ENCODE data around the gene HCRTR1. TPM values are rescaled to one million over a fixed set of nuclear protein-coding genes. Genes with fewer than 3 reads are reported as not detected.

Gene HCRTR1
- total RNA-seq, 1 donor from 2014 or later: 0.98 TPM

DNA sequence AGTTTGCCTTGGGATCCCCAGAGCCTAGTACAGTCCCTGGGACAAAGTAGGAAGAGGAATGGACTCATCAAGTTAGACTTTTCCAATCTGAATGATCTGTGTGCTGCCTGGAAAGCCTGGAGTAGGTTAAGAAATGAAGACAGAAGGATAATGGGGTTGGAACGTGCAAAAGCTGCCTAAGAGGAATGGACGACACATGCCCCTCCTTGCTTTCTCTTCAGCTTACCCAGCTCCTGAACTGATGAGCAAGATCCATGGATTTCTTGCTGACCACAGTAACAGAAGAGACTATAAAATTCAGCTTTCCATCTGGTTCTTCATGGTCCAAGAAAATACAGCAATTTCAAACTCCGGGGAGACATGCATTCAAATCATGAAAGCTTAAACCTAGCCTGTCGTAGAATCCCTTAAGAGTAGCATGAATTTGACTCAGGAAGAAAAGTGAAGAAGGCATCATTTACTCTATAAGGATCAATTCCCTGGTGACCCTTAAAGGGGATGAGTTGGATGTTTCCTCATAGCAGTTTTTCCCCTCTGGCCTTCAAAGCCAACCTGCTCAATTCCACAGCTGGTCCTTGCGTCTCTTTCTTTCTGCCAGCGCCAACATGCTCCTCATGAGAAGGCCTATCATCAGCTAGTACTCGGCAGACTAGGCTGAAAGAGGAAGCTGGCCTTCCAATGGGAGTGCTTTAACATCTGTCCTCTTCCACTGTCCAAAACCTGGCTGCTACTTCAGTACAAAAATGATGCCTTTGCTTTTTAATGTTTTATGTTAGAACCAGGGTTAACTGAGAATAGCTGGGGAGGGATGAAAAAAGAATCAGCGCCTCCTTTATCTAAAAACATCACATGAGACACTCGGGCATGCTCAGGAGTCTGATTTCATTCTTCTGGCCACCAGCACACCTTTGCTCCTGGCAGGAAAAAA is 32.9 kb downstream of the HCRTR1 start:
- H3K4me1 Mint-ChIP-seq: peaks cover 32% of the 10 kb centered on the region
- no peak for DNase-seq (ENCODE audit: low spot score in 2 of 2, unreplicated experiment in 2 of 2)

DNA sequence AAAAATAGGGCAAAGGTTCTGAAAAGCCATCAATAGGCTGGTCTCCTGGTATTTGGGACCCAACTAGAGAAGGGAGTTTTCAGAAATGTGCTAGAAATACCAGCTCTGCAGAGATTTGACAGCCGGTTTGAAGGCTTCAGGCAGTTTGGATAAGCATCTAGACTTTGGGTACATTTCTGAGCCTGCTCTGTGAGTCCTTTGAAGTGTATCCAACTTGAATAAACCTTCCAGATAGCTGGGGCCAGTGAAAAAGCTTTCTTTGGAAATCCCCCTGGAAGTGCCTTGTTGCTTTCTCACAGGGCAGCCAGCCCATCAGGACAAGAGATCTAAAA is 33.6 kb downstream of the HCRTR1 start:
- TF ChIP-seq, protein P1, sequence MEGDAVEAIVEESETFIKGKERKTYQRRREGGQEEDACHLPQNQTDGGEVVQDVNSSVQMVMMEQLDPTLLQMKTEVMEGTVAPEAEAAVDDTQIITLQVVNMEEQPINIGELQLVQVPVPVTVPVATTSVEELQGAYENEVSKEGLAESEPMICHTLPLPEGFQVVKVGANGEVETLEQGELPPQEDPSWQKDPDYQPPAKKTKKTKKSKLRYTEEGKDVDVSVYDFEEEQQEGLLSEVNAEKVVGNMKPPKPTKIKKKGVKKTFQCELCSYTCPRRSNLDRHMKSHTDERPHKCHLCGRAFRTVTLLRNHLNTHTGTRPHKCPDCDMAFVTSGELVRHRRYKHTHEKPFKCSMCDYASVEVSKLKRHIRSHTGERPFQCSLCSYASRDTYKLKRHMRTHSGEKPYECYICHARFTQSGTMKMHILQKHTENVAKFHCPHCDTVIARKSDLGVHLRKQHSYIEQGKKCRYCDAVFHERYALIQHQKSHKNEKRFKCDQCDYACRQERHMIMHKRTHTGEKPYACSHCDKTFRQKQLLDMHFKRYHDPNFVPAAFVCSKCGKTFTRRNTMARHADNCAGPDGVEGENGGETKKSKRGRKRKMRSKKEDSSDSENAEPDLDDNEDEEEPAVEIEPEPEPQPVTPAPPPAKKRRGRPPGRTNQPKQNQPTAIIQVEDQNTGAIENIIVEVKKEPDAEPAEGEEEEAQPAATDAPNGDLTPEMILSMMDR (IDR thresholded peaks at IDR 0.05; ENCODE audit: unreplicated experiment): no peak
- no peak for DNase-seq (ENCODE audit: low spot score in 2 of 2, unreplicated experiment in 2 of 2)
- no peaks in the 10 kb centered on the region for H3K9me3 Mint-ChIP-seq
- no peaks in the 10 kb centered on the region for H3K27me3 Mint-ChIP-seq (ENCODE audit: low read depth)
- H3K4me3 Mint-ChIP-seq: no peak overlapping the region
- H3K27ac Mint-ChIP-seq: peak overlapping the region; percentile 90
- H3K4me1 Mint-ChIP-seq: peaks cover 27% of the 10 kb centered on the region
- H3K36me3 Mint-ChIP-seq: peaks cover 21% of the 10 kb centered on the region

More for the DNA sequence above, 32.9 kb downstream of the HCRTR1 start:
- TF ChIP-seq, protein P1 (IDR thresholded peaks at IDR 0.05; ENCODE audit: unreplicated experiment): no peak
- H3K9me3 Mint-ChIP-seq: no peaks in the 10 kb centered on the region
- peak overlapping the region; percentile 90 for H3K27ac Mint-ChIP-seq
- no peak overlapping the region for H3K4me3 Mint-ChIP-seq
- H3K27me3 Mint-ChIP-seq (ENCODE audit: low read depth): no peaks in the 10 kb centered on the region
- H3K36me3 Mint-ChIP-seq: peaks cover 15% of the 10 kb centered on the region

DNA sequence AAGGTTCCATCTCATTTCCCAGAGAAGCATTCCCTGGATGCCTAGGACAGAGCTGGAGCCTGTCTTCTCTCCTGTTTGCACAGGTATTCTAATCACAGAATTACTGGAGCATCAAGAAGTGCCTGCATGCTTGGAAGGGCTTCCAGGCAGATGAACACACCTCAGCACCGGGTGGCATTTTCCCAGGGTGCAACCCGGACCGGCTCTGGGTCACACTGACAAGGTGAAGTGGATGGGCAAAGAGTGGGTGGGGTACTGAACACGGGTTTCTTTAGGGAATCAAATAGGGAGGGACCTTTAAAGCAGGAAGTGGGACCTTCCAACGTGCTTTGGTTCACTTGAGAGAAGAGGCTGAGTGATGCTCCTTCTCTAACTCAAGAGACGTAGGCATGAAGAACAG is 34.3 kb downstream of the HCRTR1 start:
- Mint-ChIP-seq H3K4me1 (peaks cover 25% of the 10 kb centered on the region), H3K27ac (peak overlapping the region; percentile 90), H3K27me3 (ENCODE audit: low read depth) (no peaks in the 10 kb centered on the region), H3K36me3 (peaks cover 22% of the 10 kb centered on the region), H3K4me3 (no peak overlapping the region), H3K9me3 (no peaks in the 10 kb centered on the region)
- TF ChIP-seq, protein P1 (IDR thresholded peaks at IDR 0.05; ENCODE audit: unreplicated experiment): no peak
- no peak for DNase-seq (ENCODE audit: low spot score in 2 of 2, unreplicated experiment in 2 of 2)

DNA sequence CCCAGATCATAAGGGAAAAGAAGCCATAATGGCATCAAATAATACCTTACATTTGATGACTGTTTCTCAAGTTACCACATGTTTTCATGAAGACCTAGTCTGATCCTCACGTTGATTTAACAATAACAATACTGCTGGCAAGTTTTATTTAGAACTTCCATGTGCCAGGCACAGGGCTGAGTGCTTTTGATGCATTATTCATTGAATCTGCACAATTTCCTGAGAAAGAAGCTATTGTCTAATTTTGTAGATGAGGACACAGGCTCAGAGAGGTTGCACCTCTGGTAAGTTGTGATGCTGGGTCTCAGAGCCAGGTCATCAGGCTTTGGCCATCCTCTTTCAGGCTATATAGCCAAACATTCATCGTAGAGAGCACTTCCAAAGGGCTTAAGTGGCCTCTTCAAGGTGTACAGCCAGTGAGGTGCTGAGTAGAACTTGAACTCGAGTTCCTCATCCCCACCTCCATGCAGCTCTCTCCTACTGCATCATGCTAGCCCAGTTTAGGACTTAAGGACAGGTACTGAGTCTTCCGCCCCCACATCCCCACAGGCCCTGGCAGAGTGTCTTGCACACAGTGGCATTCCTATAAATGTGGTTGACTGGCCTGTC is 35.5 kb downstream of the HCRTR1 start:
- no peaks in the 10 kb centered on the region for H3K27me3 Mint-ChIP-seq (ENCODE audit: low read depth)
- H3K36me3 Mint-ChIP-seq: peaks cover 25% of the 10 kb centered on the region
- H3K9me3 Mint-ChIP-seq: no peaks in the 10 kb centered on the region
- TF ChIP-seq, protein P1 (IDR thresholded peaks at IDR 0.05; ENCODE audit: unreplicated experiment): no peak
- peak overlapping the region; percentile 30 for H3K27ac Mint-ChIP-seq
- DNase-seq (ENCODE audit: low spot score in 2 of 2, unreplicated experiment in 2 of 2): no peak
- no peak overlapping the region for H3K4me3 Mint-ChIP-seq
- peaks cover 22% of the 10 kb centered on the region for H3K4me1 Mint-ChIP-seq

DNA sequence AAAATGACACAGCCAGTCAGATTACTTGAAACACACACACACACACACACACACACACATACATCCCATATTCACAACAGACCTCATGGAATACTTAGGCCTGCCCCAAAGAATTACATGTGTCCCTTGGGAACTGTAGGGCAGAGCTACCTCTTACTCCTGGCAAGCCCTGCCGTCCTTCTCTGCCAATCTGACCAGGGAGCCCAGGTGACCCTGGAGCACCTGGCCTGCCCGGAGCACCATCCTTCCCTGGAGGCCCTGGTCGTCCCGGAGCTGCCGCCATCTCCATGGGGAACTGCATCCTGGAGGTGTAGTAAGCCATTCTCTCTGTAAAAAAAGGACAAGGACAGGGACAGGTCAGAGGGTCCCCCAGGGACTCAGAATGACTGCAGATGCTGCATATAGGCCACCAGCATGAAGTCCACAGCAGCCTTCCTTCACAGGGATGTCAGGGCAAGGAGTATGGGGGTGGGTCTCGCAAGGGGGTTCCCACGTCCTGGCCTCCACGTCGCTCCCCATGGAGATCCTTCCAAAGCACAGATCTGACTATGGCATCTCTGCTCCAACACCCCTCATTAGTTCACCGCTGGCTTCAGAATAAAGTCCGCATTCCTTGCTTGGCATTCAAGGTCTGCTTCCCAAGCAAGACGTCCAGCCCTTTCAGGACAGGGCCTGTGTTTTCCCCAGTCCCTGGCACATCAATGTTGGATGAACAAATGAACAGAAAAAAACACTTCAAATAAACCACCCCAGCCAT is 36.4 kb downstream of the HCRTR1 start:
- no peak for DNase-seq (ENCODE audit: low spot score in 2 of 2, unreplicated experiment in 2 of 2)
- Mint-ChIP-seq H3K36me3 (peaks cover 26% of the 10 kb centered on the region), H3K4me1 (peaks cover 22% of the 10 kb centered on the region), H3K4me3 (no peak overlapping the region), H3K27ac (peak overlapping the region; percentile 30), H3K9me3 (no peaks in the 10 kb centered on the region), H3K27me3 (ENCODE audit: low read depth) (no peaks in the 10 kb centered on the region)
- TF ChIP-seq, protein P1 (IDR thresholded peaks at IDR 0.05; ENCODE audit: unreplicated experiment): no peak

All from mesothelial cell of epicardium (in vitro differentiated cells).